ENCODE results near the gene FILIP1L.

The FILIP1L gene

DNA sequence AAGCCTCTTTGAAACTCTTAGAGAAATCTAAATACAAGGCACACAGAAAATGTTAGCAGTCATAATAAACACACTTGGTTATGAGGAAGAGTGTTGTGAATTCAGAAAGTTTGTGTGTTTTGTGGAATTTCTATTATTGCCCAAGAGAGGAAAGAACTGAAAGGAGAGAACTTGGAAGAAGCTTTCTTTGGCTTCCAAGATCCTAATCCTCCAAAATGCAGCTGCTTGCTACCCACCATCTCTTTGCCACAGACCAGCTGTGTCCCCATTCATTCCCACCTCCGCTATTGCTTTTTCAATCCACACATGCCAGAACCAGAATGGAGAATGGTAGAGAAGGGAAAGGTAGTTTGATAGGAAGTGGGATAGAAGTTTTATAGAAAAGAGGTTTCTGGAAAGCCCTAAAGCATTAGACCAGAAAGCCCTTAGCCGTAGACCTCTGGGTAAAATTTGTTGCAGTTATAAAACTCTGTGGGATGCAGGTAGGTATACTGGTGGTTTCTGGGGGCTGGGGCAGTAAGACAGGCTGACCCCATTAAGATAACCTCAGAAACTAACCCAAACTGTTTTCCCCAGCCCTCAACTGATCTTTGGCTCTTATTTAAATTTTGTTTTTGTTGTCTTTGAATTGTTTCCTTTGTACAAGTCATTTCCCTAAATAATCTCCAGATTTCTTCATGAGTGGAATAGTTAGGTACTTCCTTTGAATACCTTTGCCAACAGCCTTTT is 108.5 kb downstream of the FILIP1L start:
- Histone ChIP-seq H2BK12ac (ENCODE audit: low read length) (peak overlapping the region; percentile 98), H3K4me2 (ENCODE audit: low read length) (no peak overlapping the region), H3K36me3 (ENCODE audit: control insufficient read depth in 1 of 2, insufficient read depth in 2 of 2, low read length in 2 of 2) (no peaks in the 10 kb centered on the region), H4K91ac (ENCODE audit: low read depth, low read length) (peak overlapping the region; percentile 83), H2AK5ac (ENCODE audit: low read length) (no peak overlapping the region), H2AFZ (ENCODE audit: insufficient read depth, low read length, poor library complexity) (no peak overlapping the region), H3K9me3 (ENCODE audit: insufficient read depth, low read depth, low read length) (no peaks in the 10 kb centered on the region), H2BK5ac (ENCODE audit: low read depth, low read length, poor library complexity) (peak overlapping the region; percentile 84), H3K14ac (ENCODE audit: low read length) (peak overlapping the region; percentile 92), H3K27ac (ENCODE audit: low read depth, low read length) (no peak overlapping the region), H3K79me2 (ENCODE audit: control insufficient read depth, insufficient read depth, low read length, poor library complexity) (no peaks in the 10 kb centered on the region), H3K18ac (ENCODE audit: low read length) (no peak overlapping the region), H3K23ac (ENCODE audit: low read length) (no peak overlapping the region), H2BK120ac (ENCODE audit: insufficient read depth, low read length, poor library complexity) (peak overlapping the region; percentile 97), H4K8ac (ENCODE audit: low read depth, low read length) (peak overlapping the region; percentile 84), H3K4me1 (ENCODE audit: control insufficient read depth in 1 of 2, insufficient read depth in 2 of 2, low read length in 2 of 2) (peaks cover 8 to 9% of the 10 kb centered on the region in 2 experiments), H3K4me3 (ENCODE audit: low read depth, low read length) (no peak overlapping the region), H3K27me3 (ENCODE audit: insufficient read depth, low read length) (no peaks in the 10 kb centered on the region), H3K9ac (ENCODE audit: low read length) (no peak overlapping the region), H4K12ac (ENCODE audit: low read depth, low read length) (no peak overlapping the region), H3K79me1 (ENCODE audit: low read length) (peaks cover 16% of the 10 kb centered on the region), H3K4ac (ENCODE audit: low read depth, low read length) (no peak overlapping the region)
- no peak for DNase-seq
- no CpG with 5 or more reads among the region's 2 CpGs for WGBS (ENCODE audit: extremely low coverage, insufficient coverage, insufficient read length)

DNA sequence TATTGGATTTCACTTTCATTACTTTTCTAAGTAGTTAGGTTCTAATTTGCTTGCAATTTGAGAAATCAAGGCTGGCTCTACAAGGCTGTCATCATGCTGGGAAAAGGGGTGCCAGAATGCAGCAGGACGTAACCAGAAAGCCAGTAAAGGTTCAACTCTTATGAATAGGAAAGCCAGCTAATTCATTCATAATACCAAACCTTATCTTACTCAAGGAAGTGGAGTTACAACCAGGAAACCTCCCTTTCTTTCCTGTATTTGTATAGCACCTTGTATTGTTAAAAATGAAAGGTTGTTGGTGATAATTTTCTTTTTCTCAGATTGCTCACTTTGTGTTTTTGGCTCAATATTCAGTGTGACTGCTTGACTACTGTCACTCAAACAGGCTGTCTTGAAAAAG is 109.4 kb downstream of the FILIP1L start:
- no CpG with 5 or more reads among the region's 1 CpG for WGBS (ENCODE audit: extremely low coverage, insufficient coverage, insufficient read length)

DNA sequence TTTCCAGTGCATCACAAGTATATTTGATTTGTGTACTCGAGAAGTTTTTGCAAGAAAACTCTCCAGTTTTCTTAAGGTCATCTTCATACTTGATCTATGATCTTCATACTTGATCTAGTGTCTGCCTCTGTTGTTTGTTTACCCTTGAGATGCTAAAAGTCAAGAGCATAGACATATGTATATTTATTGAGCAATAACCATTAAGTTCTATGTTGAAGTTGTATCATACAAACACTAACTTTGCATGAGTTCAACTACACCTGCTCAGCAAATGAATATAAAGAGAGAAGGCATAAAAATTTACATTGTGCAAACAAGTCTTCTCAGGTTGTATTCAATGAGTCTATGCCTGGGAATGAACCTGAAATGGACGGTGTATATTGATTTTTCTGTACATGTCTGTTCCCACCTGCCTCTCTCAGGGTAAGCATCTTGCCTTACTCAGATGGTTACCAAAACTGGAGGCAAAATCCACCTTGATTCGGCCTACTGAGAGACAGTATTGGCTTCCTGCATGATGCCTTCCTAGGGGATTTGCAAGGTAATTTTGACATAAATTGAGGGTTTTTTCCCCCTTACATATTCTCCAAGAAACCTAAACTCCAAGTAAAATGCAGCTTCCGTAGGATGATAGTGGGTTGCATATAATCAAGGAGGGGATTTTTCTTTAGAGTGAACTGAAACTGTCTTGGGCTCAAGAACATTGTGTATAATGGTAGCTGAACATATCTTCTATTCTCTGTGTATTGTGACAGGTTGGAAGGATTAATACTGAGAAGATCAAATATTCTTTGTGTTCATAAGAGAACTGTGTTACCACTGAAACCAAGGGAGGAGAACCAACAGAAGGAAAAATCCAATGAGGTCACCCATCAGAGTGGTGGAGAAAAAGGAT is 110.4 kb downstream of the FILIP1L start:
- Histone ChIP-seq H3K27ac (ENCODE audit: low read depth, low read length) (peak overlapping the region; percentile 40), H2BK5ac (ENCODE audit: low read depth, low read length, poor library complexity) (peak overlapping the region; percentile 50), H3K4me1 (ENCODE audit: control insufficient read depth in 1 of 2, insufficient read depth in 2 of 2, low read length in 2 of 2) (peaks cover 8 to 9% of the 10 kb centered on the region in 2 experiments), H3K23ac (ENCODE audit: low read length) (no peak overlapping the region), H3K9me3 (ENCODE audit: insufficient read depth, low read depth, low read length) (no peaks in the 10 kb centered on the region), H2BK12ac (ENCODE audit: low read length) (peak overlapping the region; percentile 88), H2AK5ac (ENCODE audit: low read length) (peak overlapping the region; percentile 72), H4K91ac (ENCODE audit: low read depth, low read length) (peak overlapping the region; percentile 41), H3K9ac (ENCODE audit: low read length) (no peak overlapping the region), H2BK120ac (ENCODE audit: insufficient read depth, low read length, poor library complexity) (peak overlapping the region; percentile 66), H3K4ac (ENCODE audit: low read depth, low read length) (peak overlapping the region; percentile 40), H4K12ac (ENCODE audit: low read depth, low read length) (no peak overlapping the region), H3K27me3 (ENCODE audit: insufficient read depth, low read length) (no peaks in the 10 kb centered on the region), H4K8ac (ENCODE audit: low read depth, low read length) (no peak overlapping the region), H3K79me1 (ENCODE audit: low read length) (peaks cover 16% of the 10 kb centered on the region), H3K36me3 (ENCODE audit: control insufficient read depth in 1 of 2, insufficient read depth in 2 of 2, low read length in 2 of 2) (no peaks in the 10 kb centered on the region), H2AFZ (ENCODE audit: insufficient read depth, low read length, poor library complexity) (no peak overlapping the region), H3K4me2 (ENCODE audit: low read length) (no peak overlapping the region), H3K14ac (ENCODE audit: low read length) (no peak overlapping the region), H3K4me3 (ENCODE audit: low read depth, low read length) (no peak overlapping the region), H3K79me2 (ENCODE audit: control insufficient read depth, insufficient read depth, low read length, poor library complexity) (no peaks in the 10 kb centered on the region), H3K18ac (ENCODE audit: low read length) (no peak overlapping the region)
- WGBS (ENCODE audit: extremely low coverage, insufficient coverage, insufficient read length) = no CpG with 5 or more reads among the region's 4 CpGs
- DNase-seq = no peak

More for the DNA sequence above, 109.4 kb downstream of the FILIP1L start:
- Histone ChIP-seq H3K9me3 (ENCODE audit: insufficient read depth, low read depth, low read length) (no peaks in the 10 kb centered on the region), H4K8ac (ENCODE audit: low read depth, low read length) (no peak overlapping the region), H3K4ac (ENCODE audit: low read depth, low read length) (no peak overlapping the region), H3K14ac (ENCODE audit: low read length) (no peak overlapping the region), H3K4me2 (ENCODE audit: low read length) (no peak overlapping the region), H3K23ac (ENCODE audit: low read length) (no peak overlapping the region), H2AFZ (ENCODE audit: insufficient read depth, low read length, poor library complexity) (no peak overlapping the region), H3K4me3 (ENCODE audit: low read depth, low read length) (no peak overlapping the region), H3K79me2 (ENCODE audit: control insufficient read depth, insufficient read depth, low read length, poor library complexity) (no peaks in the 10 kb centered on the region), H3K9ac (ENCODE audit: low read length) (no peak overlapping the region), H2AK5ac (ENCODE audit: low read length) (no peak overlapping the region), H2BK120ac (ENCODE audit: insufficient read depth, low read length, poor library complexity) (no peak overlapping the region), H2BK12ac (ENCODE audit: low read length) (no peak overlapping the region), H4K91ac (ENCODE audit: low read depth, low read length) (no peak overlapping the region), H2BK5ac (ENCODE audit: low read depth, low read length, poor library complexity) (no peak overlapping the region), H3K27ac (ENCODE audit: low read depth, low read length) (no peak overlapping the region), H4K12ac (ENCODE audit: low read depth, low read length) (no peak overlapping the region), H3K4me1 (ENCODE audit: control insufficient read depth in 1 of 2, insufficient read depth in 2 of 2, low read length in 2 of 2) (peaks cover 8 to 9% of the 10 kb centered on the region in 2 experiments), H3K18ac (ENCODE audit: low read length) (no peak overlapping the region), H3K27me3 (ENCODE audit: insufficient read depth, low read length) (no peaks in the 10 kb centered on the region), H3K36me3 (ENCODE audit: control insufficient read depth in 1 of 2, insufficient read depth in 2 of 2, low read length in 2 of 2) (no peaks in the 10 kb centered on the region), H3K79me1 (ENCODE audit: low read length) (peaks cover 16% of the 10 kb centered on the region)
- no peak for DNase-seq

DNA sequence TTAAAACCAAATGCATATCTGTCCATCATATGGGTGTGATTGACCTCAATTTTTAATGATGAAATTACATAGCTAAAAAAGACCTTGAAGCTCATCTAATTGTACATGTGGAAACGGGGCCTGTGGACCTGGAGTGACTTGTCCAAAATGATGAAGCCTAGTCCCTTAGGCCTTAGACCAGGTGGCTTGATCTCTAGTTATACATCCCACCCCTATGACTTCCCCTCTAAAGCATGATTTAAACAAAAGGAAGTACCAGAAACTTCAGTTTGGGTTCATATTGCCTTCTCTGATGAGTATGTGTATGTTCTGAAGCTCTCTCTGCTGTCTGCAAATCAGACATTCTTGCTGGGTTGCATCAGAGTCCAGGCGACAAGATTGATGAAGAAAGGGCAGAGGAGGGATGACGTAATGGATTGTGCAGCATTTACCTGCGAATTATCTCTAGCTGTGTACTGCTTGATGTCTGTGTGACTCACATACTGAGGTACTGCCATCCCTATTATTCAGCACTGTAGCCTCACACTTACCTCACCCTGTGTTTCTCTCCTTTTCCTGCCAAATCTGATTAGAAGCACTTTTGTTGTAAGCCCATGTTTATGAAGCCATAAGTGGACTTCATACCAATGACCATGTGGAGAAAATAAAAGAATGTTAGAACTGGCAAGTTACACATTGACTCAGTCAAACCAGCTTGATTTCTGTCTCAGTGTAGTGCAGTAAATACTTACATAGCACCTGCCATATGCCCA is 111.5 kb downstream of the FILIP1L start:
- H3K4me1 ChIP-seq (ENCODE audit: control insufficient read depth in 1 of 2, insufficient read depth in 2 of 2, low read length in 2 of 2) = peaks cover 8 to 9% of the 10 kb centered on the region in 2 experiments
- no peak overlapping the region for H2BK12ac ChIP-seq (ENCODE audit: low read length)
- H2BK5ac ChIP-seq (ENCODE audit: low read depth, low read length, poor library complexity) = peak overlapping the region; percentile 68
- H3K23ac ChIP-seq (ENCODE audit: low read length) = no peak overlapping the region
- peak overlapping the region; percentile 58 for H2BK120ac ChIP-seq (ENCODE audit: insufficient read depth, low read length, poor library complexity)
- H3K79me2 ChIP-seq (ENCODE audit: control insufficient read depth, insufficient read depth, low read length, poor library complexity) = no peaks in the 10 kb centered on the region
- H3K4me3 ChIP-seq (ENCODE audit: low read depth, low read length) = no peak overlapping the region
- no peak overlapping the region for H2AK5ac ChIP-seq (ENCODE audit: low read length)
- no peak overlapping the region for H3K4me2 ChIP-seq (ENCODE audit: low read length)
- peak; percentile 93 to 98 for DNase-seq
- H2AFZ ChIP-seq (ENCODE audit: insufficient read depth, low read length, poor library complexity) = no peak overlapping the region
- H3K36me3 ChIP-seq (ENCODE audit: control insufficient read depth in 1 of 2, insufficient read depth in 2 of 2, low read length in 2 of 2) = no peaks in the 10 kb centered on the region
- no peak overlapping the region for H3K18ac ChIP-seq (ENCODE audit: low read length)
- H3K27me3 ChIP-seq (ENCODE audit: insufficient read depth, low read length) = no peaks in the 10 kb centered on the region
- H3K27ac ChIP-seq (ENCODE audit: low read depth, low read length) = peak overlapping the region; percentile 80
- WGBS (ENCODE audit: extremely low coverage, insufficient coverage, insufficient read length) = no CpG with 5 or more reads among the region's 4 CpGs
- H3K9me3 ChIP-seq (ENCODE audit: insufficient read depth, low read depth, low read length) = no peaks in the 10 kb centered on the region
- peaks cover 16% of the 10 kb centered on the region for H3K79me1 ChIP-seq (ENCODE audit: low read length)
- peak overlapping the region; percentile 48 for H4K91ac ChIP-seq (ENCODE audit: low read depth, low read length)
- H4K8ac ChIP-seq (ENCODE audit: low read depth, low read length) = no peak overlapping the region
- no peak overlapping the region for H3K4ac ChIP-seq (ENCODE audit: low read depth, low read length)
- H3K9ac ChIP-seq (ENCODE audit: low read length) = no peak overlapping the region
- no peak overlapping the region for H4K12ac ChIP-seq (ENCODE audit: low read depth, low read length)
- no peak overlapping the region for H3K14ac ChIP-seq (ENCODE audit: low read length)
